DMS 273 treated with DMSO at 0.1 percent for 48 hours (cell line): ENCODE measurements around the gene SLITRK3.
"Not testable (repeated sequence)": the region's sequence is repeated elsewhere in the genome, so short reads cannot be mapped to it uniquely, and the experiment has no call there.

Experiments used
- DNase-seq: peaks from one replicate; lab custom pipeline; 2025; lab: John Stamatoyannopoulos, UW

SLITRK3 gene

DNA sequence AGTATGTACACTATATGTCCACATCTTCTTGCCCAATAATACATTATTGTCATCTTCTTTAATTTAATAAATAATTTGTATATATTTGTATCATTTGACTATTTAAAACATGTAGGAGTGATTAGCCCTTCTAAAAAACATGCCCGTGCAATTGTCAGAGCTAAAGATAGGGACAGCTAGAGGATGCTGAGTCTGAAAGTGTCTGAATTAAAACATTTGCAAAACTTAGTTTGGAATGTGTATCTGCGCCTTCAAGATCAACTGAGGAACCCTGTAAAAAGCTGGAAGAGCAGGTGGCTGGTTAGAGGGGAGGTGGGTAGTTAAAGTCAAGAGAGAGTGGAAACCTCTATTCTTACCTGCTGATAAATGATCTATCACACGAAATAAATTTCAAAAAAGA is 4.7 kb downstream of the SLITRK3 start:
- no peak for DNase-seq

DNA sequence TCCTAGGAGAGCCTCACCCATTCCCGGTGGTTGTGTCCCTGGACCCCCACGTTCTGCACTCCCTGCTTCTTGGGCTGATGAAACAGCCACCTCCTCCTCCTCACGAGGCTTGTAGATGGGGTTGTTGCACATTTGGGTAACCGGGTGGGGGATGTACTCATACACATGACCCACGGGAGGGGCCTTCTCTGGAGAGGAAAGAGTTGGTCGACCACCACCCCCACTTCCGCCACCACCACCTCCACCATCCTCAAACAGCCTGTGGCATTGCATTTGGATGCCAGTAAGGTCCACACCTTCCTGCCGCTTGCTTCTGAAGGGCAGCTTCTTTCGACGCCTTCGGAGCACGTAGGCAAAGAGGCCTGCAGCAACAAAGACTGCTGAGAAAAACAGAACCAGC is 7.7 kb downstream of the SLITRK3 start:
- no peak for DNase-seq

DNA sequence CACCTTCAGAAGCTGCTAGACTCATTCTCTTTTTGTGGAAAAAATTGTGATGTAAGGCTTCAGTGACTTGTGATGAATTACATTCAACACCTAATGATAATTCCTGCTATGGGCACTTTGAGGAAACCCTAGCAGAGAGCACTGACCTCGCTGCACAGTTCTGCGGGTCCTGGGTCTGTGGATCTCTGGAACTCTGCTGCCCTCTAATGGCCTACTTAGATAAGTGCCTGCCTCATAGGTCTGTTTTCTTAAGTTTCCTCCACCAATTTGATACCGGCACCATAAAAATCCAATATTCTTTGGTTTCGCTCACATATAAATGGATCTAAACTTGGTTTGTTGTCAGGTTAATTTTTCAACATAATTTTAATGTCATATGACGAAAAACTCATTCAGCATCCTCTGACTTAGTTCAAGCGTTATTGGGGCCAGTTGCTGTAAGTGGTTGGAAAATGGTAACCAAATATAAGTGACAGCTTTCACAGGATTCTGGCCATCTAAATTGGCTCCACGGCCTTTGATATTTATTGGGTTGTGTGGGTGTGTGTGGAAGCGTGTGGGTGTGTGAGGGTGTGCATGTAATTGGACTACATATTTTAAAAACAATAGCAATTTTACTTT is 10.4 kb downstream of the SLITRK3 start:
- DNase-seq, result peak; percentile 27

DNA sequence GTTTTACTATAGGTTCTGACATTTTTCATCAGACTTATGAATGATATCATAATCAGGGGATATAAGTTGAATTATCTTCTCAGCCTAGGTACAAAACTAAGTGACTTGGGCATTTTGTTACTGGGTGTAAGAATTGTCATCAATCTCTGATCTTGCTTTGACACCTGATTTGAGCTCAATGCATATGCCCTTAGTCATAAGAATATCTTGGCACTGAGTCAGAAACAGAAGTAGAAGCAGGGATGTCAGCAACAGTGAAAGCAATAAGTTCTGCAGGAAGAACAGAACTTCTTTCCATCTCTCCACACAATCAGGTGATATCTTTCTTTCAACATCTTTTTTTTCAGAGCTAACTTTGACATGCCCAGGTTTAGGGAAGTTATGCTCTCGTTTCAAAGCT is 14.6 kb downstream of the SLITRK3 start:
- no peak for DNase-seq

DNA sequence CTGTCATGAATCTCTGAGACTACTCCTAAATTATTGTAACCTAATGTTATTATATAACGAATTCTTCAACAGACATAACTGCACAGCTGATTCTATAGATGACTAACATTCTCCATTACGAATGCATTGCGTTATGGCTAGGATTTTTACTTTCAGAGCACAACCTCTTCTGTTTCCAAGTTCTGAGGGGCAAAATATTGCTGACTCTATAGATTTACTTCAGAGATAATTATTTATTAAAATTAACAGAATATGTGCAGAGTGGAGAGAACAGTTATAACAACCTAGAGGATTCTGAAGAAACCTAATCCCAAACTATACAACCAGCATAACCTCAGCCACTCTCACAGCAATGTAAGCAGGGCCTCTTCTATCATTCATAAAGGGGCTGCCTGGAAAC is 25.9 kb downstream of the SLITRK3 start:
- DNase-seq, result no peak

DNA sequence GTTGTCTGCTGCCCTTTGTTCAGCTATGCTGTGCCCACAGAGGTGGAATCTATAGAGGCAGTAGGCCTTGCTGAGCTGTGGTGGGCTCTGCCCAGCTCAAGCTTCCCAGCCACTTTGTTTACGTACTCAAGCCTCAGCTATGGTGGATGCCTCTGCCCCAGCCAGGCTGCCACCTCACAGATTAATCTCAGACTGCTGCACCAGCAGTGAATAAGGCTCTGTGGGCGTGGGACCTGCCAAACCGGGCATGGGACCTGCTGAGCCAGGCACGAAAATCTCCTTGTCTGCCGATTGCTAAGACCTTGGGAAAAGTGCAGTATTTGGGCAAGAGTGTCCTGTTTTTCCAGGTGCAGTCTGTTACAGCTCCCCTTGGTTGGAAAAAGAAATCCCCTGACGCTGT is 26.8 kb downstream of the SLITRK3 start:
- DNase-seq, result no peak

DNA sequence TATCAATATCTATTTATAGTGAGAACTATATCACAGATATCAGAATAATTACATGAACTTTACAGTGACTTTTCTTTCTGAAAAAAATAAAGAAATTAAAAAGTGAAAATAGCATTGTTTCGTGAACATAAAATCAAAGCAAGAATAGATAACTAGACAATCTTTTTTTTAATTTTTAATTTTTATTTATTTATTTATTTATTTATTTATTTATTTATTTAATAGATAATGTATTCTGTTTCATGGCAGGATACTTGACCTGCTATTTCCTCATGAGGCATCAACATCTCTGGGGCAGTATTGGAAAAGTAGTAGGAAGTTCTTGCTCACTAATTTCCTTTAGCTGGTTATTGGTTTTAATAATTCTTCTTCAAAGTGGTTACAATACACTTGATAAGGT is 33.3 kb downstream of the SLITRK3 start:
- DNase-seq, result no peak

DNA sequence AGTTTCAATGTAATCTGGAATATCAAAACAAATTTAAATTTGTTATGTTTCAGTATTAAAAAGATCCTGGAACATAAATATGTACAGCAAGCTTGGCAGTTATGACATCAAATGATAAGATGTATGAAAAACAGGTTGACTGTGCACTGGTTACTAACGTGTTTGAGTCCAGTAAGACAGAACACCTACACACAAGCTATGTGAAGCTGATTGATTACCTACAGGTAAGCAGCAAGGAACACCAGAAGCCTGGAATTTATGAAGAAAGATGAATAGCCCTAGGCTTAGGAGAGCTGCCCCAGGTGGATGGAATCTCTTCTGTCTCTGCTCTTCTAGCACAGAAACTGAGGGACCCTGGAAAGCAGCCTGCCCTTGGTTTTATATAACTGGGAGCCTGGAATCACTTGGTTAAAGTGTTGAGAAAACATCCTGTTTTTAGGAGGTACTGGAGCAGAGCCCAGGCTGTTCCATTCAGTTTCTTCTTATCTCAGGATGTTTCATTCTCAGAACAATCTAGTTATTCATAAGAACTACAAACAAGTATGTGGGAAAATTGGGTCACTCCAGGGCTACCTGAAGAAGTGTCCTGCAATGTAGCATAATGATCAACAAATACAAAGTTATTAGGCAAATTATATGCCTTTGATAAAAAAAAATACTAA is 36.3 kb downstream of the SLITRK3 start:
- DNase-seq, result no peak

DNA sequence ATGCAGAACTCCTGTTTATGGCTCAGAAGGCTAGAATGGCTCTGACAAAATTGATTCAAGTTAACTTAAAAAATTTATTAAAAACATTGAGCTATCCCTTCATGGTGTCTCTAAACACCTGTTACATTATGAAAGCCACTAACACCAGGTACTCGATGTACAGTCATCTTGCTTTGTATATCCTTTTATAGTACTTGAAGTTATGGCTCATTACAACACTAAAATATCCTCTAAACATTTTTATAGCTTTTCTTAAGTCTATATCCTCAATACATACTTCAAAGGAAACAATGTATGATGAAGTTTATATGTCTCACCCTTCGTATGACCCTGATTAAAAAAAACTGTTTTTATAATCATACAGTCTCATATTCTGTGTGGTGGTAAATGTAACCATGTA is 38.2 kb downstream of the SLITRK3 start:
- DNase-seq, result no peak

DNA sequence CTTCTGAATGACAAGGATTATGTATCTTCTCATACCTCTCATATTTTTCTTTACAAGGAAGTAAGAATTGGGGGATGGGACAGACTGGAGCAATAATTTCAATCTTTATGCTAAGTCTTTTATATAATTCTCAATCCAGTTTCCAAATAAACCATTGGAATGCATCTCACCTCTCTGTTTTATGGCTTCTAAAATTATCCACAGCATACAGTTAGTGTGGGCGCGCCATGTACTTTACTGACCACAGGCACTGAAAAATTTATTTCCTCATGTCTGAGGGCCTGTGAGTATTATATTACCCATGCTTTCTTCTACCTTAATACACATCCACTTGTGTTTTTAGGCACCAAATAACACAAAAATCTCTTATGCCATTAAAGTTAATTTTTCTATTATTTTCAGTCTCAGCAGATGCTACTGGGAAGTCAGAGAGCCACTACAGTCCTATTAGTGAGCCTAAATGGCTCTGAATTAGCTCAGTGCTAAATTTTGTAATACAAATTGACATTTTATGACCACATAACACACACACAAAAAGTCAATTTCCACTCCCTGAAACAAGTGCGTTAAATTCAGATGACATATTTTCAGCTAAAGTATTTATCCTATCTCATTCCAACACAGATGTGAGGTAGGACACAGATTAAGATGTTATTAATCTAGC is 39.3 kb downstream of the SLITRK3 start:
- no peak for DNase-seq

DNA sequence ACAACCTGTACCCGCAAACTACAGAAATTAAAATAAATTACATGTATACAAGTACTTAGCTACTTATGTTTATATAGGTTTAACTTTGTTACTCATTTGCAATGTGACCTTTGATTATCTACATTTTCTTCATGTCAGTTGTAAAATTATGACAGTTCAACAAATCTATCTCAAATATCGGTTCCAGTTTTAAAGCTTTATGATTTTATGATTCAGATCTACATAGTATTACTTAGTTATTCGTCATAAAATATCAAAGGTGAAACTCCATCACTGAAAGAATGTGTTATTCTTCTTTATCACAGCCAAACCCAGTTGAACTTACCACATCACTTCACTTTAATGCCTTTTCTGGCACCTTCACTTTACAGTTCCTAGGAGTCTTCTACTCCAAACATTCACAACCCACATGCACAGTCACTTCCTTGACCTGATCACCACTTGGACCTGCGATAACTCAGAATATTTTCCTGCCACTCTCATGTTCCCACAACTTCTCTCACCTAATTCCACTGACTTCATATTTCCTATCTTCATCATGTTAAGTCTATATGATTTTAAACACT is 47.2 kb downstream of the SLITRK3 start:
- DNase-seq, result no peak

DNA sequence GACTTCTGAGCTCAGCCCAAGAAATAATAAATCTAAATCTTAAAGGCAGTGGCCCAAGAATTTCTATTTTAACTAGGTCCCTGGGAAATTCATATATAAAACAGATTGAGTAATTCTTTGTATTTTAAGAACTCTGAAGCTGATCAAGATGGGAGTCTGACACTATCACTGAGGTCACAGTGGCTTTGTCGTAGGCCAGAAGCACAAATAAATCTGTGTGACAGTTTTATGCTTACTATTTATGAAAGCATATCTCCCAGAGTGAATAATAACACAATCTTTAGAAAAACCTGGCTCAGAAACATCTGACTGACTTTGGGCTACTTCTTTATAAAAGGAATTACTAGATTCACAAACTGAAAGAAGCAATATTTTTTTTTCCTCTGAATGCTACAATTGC is 51.9 kb downstream of the SLITRK3 start:
- DNase-seq, result no peak

DNA sequence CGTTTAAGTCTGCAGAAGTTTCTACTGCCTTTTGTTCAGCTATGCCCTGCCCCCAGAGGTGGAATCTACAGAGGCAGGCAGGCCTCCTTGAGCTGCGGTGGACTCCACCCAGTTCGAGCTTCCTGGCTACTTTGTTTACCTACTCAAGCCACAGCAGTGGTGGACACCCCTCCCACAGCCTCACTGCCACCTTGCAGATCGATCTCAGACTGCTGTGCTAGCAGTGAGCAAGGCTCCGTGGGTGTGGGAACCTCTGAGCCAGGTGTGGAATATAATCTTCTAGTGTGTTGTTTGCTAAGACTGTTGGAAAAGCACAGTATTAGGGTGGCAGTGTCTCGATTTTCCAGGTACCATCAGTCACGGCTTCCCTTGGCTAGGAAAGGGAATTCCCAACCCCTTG is 56.3 kb downstream of the SLITRK3 start:
- DNase-seq, result not testable (repeated sequence)
